B cell (primary cell): ENCODE data around the gene GPR137. TPM values are rescaled to one million over a fixed set of nuclear protein-coding genes. Genes with fewer than 3 reads are reported as not detected.
A peak's percentile ranks its signal among the peaks of the same experiment; 100 is the strongest.

Experiments
- ATAC-seq: fragments of 200-7000 bp; cut with Tn5 transposase; one replicate; pipeline ENCODE4 v1.10.0; 2021; ENCODE audit warnings: low read depth, mild to moderate bottlenecking, moderate number of reproducible peaks, moderate library complexity
- CTCF ChIA-PET: fragments of 350-600 bp; sonication (Branson Sonifier 250); formaldehyde crosslinking; loops from one replicate; lab custom pipeline; 2021; ENCODE audit warnings: antibody characterized with exemption, inconsistent platforms; lab: Charles Lee
- POLR2A ChIA-PET: fragments of 350-600 bp; sonication (Branson Sonifier 250); formaldehyde crosslinking; loops from one replicate; lab custom pipeline; 2021; ENCODE audit warnings: antibody characterized with exemption; lab: Charles Lee
- DNase-seq: peaks from one replicate; pipeline ENCODE4 v3.0.0; 2013
- H2AFZ ChIP-seq: 2 replicates; pipeline ENCODE4 v1.6.1; 2012; ENCODE audit warnings: mild to moderate bottlenecking, low read depth, low read length; ENCODE audit not compliant: insufficient read depth, poor library complexity, severe bottlenecking
- H3K27ac ChIP-seq, 2 donors: 1 replicate in 1 of 2; 2 replicates in 1 of 2; pipeline ENCODE4 v1.5.1; 2012 to 2013; ENCODE audit warnings: low read length in 2 of 2, mild to moderate bottlenecking in 2 of 2, moderate library complexity in 1 of 2
- H3K27me3 ChIP-seq, 4 experiments: fragments of 200-600 bp in 1 of 4; sonication (generic) in 1 of 4; replicated peaks in 1 of 4; 1 replicate in 2 of 4; 2 replicates in 2 of 4; pipeline versions ENCODE4 v1.6.1 to v1.7.0; 2013 to 2016; ENCODE audit warnings: low read length in 3 of 4, mild to moderate bottlenecking in 2 of 4, mixed read lengths in 1 of 4, moderate library complexity in 1 of 4; ENCODE audit not compliant: insufficient read depth in 4 of 4, control insufficient read depth in 3 of 4; ENCODE audit errors: control extremely low read depth in 1 of 4
- H3K36me3 ChIP-seq, 2 experiments: replicated peaks in 1 of 2; 1 replicate in 1 of 2; 2 replicates in 1 of 2; pipeline versions ENCODE4 v1.6.1 to v1.7.1; 2013; ENCODE audit warnings: low read length in 1 of 2; ENCODE audit not compliant: insufficient read depth in 2 of 2, control insufficient read depth in 1 of 2; ENCODE audit errors: control extremely low read depth in 1 of 2, extremely low read depth in 1 of 2
- H3K4me1 ChIP-seq, 2 donors: fragments of 200-600 bp in 1 of 2; sonication (generic) in 1 of 2; 1 replicate in 1 of 2; 2 replicates in 1 of 2; pipeline versions ENCODE4 v1.5.1 to v1.6.1; 2013 to 2017; ENCODE audit warnings: low read length in 2 of 2; ENCODE audit not compliant: control insufficient read depth in 2 of 2, insufficient read depth in 2 of 2
- H3K4me2 ChIP-seq: replicated peaks from 2 replicates; pipeline ENCODE3; 2012; ENCODE audit warnings: mild to moderate bottlenecking, low read depth, low read length; ENCODE audit not compliant: poor library complexity, severe bottlenecking
- H3K4me3 ChIP-seq, 5 experiments: fragments of 200-600 bp in 1 of 5; sonication (generic) in 1 of 5; 1 replicate in 3 of 5; 2 replicates in 2 of 5; pipeline versions ENCODE4 v1.5.1 to v1.7.0; 2011 to 2016; ENCODE audit warnings: low read length in 4 of 5, mild to moderate bottlenecking in 4 of 5, low read depth in 2 of 5, control low read depth in 1 of 5, moderate library complexity in 1 of 5; ENCODE audit not compliant: insufficient read depth in 1 of 5; ENCODE audit errors: control extremely low read depth in 1 of 5, extremely low read depth in 1 of 5
- H3K79me2 ChIP-seq: fragments of 200-600 bp; sonication (generic); one replicate; pipeline ENCODE4 v1.6.0; 2016; ENCODE audit warnings: low read length; ENCODE audit not compliant: control insufficient read depth, insufficient read depth
- H3K9ac ChIP-seq: fragments of 200-600 bp; sonication (generic); 2 replicates; pipeline ENCODE4 v1.6.1; 2017; ENCODE audit warnings: mild to moderate bottlenecking, low read length, moderate library complexity
- H3K9me3 ChIP-seq, 3 donors: one replicate each; pipeline versions ENCODE4 v1.6.1 to v1.7.1; 2013; ENCODE audit warnings: low read length in 2 of 3; ENCODE audit not compliant: control insufficient read depth in 2 of 3, insufficient read depth in 1 of 3; ENCODE audit errors: control extremely low read depth in 1 of 3
- H4K20me1 ChIP-seq: 2 replicates; pipeline ENCODE4 v1.6.0; 2012; ENCODE audit warnings: mild to moderate bottlenecking, low read length; ENCODE audit not compliant: insufficient read depth, control insufficient read depth, poor library complexity, severe bottlenecking
- H3K27ac Mint-ChIP-seq: one replicate; pipeline ENCODE4 v1.8.0; 2021; ENCODE audit warnings: mixed read lengths
- H3K27me3 Mint-ChIP-seq: one replicate; pipeline ENCODE4 v1.8.0; 2021; ENCODE audit warnings: mixed read lengths
- H3K4me1 Mint-ChIP-seq: one replicate; pipeline ENCODE4 v1.8.0; 2021; ENCODE audit warnings: mixed read lengths
- H3K4me3 Mint-ChIP-seq: one replicate; pipeline ENCODE4 v1.8.0; 2021; ENCODE audit warnings: mixed read lengths
- H3K9me3 Mint-ChIP-seq: one replicate; pipeline ENCODE4 v1.8.0; 2022; ENCODE audit warnings: mixed read lengths; ENCODE audit not compliant: insufficient read depth
- CTCF ChIP-seq: fragments of 200-600 bp; IDR thresholded peaks from one replicate; pipeline ENCODE4 v1.8.0; 2022; ENCODE audit warnings: antibody characterized with exemption, mild to moderate bottlenecking
- EZH2 ChIP-seq: IDR thresholded peaks from 2 replicates; pipeline ENCODE4 v1.6.1; 2012; ENCODE audit warnings: borderline replicate concordance, low read depth, mild to moderate bottlenecking, moderate library complexity, low read length; ENCODE audit not compliant: insufficient read depth, poor library complexity, severe bottlenecking
- WGBS: methylation state at CpG from one replicate; pipeline ENCODE4 v1.1.5; 2013; ENCODE audit warnings: missing lambda C conversion rate; ENCODE audit not compliant: insufficient coverage; 5-methylcytosine and 5-hydroxymethylcytosine counted together
- intact Hi-C: fragments of 100-400 bp; cut with micrococcal nuclease; formaldehyde crosslinking; loops from one replicate; pipeline ENCODE4 v1.10.0; 2022
- polyA plus RNA-seq: library from polyadenylated mRNA; depleted of rRNA; stranded (reverse); fragments of >200 nt; gene quantifications from 2 replicates; pipeline ENCODE4 v1.2.3, GENCODE V29; 2012
- total RNA-seq, 2 donors: library from RNA; stranded (reverse); fragments of 120-200 nt in 1 of 2; gene quantifications; 1 replicate in 1 of 2; 2 replicates in 1 of 2; pipeline versions ENCODE4 v1.2.3 to v1.2.4, GENCODE V29; 2013 to 2022

GPR137 gene
- total and polyA plus RNA-seq, 2 donors (not counting 1 experiment from before 2014, with no cell fraction given), result 49.9 to 66.1 TPM

- intact Hi-C loops, result no loop called here
- ATAC-seq (no peak), DNase-seq (peak; percentile 49)
- Mint-ChIP-seq H3K27me3 (peaks cover 34% of the 10 kb centered on the region), H3K9me3 (no peaks in the 10 kb centered on the region), H3K4me1 (peaks cover 14% of the 10 kb centered on the region), H3K27ac (no peak within 1 kb of the TSS), H3K4me3 (peak within 1 kb of the TSS; percentile 82)
- Histone ChIP-seq H3K27me3 (peaks cover 0 to 52% (median 36%) of the 10 kb centered on the region in 4 experiments), H3K9ac (peak within 1 kb of the TSS; percentile 43), H3K79me2 (peaks cover 9% of the 10 kb centered on the region), H3K4me1 (peaks cover 10 to 27% of the 10 kb centered on the region in 2 donors), H3K9me3 (peaks cover 0 to 11% (median 0%) of the 10 kb centered on the region in 3 donors), H4K20me1 (peaks cover 32% of the 10 kb centered on the region), H3K27ac (no peak within 1 kb of the TSS), H2AFZ (no peak within 1 kb of the TSS), H3K36me3 (no peaks in the 10 kb centered on the region), H3K4me3 (peak within 1 kb of the TSS in 3 of 5 experiments; percentile 32 to 54 (median 45)), H3K4me2 (peak within 1 kb of the TSS; percentile 89)
- TF ChIP-seq EZH2 (no peak), CTCF (no peak)
- POLR2A ChIA-PET, result no interaction called here
- CTCF ChIA-PET, result interaction anchor here (6.8 kb wide), 1 partner anchor 11 kb away, joined by 47 read pairs; the partner anchor contains the start of gene CATSPERZ
- 12% methylated on average over 45 of the region's 45 CpGs for WGBS
These were observed 5.7 kb downstream of the GPR137 start, which contains the start of gene KCNK4 for GRCh38 chr11:64291262-64291751. TSS of gene KCNK4 (plus strand) at chr11:64291302. CDS start at chr11:64293019, 1,717 bp downstream.
